Activated CD4-positive, alpha-beta T cell treated with anti-CD3 and anti-CD28 coated beads, Interleukin-2, Interleukin-4, amounts not matched to agents 100 ng/mL and 50 ng/mL, durations not matched to agents 16 hours and 8 hours (primary cell): ENCODE data around the gene ZNF219.

ENCODE experiments used
- DNase-seq: peaks from one replicate; pipeline ENCODE4 v3.0.0-alpha.2; 2020; ENCODE audit warnings: low spot score

The ZNF219 gene

DNA sequence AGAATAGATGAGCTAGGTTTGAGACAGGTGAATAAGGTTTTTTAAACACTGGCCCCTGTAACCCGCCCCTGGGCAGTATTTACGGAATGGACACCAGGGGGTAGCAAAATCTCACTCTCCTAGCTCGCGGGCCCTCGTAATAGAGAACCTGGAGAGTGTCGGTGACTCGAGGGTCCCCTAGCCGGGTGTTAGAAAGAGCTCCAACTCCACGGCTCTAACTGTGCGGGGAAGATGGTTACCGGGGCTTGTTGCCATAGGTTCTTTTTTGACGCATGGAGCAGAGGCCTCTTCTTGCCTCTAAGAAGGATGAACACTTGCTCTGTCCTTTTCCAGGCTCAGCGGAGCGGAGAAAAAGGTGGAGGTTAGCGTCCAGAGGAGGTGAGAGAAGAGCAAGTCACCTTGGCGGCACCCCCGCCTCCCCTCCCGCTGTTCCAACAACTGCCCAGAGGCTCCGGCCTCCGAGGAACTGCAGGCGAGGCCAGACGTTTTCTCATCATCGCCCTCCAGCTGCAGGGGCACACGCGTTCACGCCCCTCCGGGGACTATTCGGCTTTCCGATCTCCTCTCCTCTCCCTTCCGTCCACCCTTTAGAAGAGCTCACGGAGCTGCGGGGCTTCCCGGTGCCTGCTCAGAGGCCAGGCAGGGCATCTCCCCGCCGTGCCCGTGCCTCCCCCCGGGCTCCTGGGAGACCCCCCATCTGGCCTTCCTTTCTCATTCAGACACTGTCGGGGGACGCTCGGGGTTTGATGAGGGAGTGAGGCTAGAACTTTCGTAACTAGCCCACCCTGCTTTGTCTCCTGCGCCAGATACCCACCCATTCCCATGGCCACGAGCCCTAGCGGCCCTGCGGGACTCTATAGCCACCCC lies 29.7 kb downstream of the ZNF219 start:
- DNase-seq: peak; percentile 28

DNA sequence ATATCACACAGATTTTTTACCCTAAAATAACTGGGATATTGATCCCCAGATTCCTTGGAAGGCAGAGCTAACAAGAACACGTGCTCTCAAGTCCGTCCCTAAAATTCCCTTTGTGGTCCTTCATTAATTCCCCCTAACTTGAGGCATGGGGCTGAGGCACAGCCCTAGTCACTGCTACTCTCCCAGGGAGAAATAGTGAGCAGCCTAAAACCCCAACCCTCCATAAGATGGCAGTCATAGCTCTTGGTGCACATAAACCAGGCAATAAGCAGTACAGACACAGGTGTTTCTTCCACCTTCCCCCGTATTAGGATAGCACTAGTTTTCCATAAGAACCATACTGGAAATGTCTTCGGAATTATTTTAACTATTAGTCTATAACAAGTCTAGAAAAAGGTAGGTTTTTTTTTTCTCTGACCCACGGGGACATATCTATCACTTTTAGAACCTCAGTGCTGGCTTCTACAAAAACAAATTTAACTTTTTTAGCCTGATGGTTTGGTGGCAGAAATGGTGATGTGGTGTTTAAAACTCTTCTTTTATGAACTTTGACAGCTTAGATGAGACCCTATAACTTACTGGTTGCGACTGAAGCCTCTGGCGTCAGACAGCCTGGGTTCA lies 31.5 kb downstream of the ZNF219 start:
- no peak for DNase-seq

DNA sequence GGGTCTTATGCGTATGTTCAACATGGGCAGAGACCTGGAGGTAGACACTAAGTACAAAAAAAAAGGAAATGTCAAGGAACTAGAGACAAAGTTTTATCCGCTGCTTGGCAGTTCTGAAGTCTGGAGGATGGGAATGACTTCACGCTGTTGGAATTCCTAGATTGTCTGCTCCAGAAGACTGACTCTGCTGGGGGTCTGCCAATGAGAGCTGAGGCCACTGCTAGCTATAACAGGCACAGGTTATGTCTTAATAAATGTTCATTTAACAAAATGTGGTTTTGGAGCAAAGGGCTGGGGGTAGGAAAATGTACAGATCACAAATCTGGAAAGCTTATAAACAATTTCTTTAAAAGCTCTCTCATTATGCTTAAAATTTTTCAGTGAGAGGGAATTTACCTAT lies 35.0 kb downstream of the ZNF219 start:
- no peak for DNase-seq

DNA sequence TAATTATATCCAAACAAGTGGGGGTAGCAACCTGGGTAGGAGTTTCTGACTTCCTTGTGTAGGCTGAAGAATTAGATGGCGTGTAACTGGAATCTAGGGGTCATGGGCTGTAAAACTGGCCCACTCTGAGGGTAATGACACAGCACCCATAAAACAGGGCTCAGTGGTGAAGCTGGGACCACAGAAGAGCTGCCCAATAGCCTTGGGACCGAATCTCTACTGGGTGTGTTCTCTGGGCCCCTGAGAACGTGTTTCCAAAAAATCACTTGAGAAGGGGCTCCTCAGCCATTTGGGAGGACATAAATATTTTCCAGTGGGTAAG lies 37.1 kb downstream of the ZNF219 start:
- DNase-seq: no peak

DNA sequence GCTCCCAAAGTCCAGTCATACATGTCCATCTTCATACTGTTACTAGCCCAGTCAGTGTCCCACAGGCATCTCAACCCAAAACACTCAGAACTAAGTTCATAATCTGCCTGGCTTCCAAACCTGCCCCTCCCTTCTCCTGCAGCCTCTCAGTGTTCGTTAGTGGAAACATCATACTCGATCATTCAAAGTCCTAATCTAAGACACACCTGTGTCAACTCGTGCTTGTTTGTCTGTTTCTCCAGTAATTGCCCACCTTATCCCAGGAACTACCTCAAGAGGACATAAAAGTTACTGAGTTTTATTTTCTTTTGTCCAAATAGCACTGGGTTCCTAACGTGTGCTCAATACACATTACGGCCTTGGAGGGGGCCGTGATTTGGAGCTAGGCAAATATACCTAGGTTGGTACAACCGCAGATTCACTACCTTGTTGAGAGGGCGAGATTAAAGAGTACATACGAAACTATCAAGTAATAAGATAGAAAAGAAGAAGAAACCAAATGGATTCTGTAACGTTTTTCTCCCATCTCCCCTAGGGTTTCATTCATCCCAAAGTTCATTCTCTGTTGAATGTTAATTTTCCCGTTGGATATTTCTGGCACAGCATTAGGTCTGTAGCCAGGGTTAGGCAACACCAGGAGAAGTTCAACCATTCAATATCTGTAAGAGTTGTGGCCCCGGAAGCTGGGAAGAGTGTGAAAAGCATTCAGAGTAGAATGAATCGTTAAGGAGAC lies 37.7 kb downstream of the ZNF219 start:
- DNase-seq: no peak

DNA sequence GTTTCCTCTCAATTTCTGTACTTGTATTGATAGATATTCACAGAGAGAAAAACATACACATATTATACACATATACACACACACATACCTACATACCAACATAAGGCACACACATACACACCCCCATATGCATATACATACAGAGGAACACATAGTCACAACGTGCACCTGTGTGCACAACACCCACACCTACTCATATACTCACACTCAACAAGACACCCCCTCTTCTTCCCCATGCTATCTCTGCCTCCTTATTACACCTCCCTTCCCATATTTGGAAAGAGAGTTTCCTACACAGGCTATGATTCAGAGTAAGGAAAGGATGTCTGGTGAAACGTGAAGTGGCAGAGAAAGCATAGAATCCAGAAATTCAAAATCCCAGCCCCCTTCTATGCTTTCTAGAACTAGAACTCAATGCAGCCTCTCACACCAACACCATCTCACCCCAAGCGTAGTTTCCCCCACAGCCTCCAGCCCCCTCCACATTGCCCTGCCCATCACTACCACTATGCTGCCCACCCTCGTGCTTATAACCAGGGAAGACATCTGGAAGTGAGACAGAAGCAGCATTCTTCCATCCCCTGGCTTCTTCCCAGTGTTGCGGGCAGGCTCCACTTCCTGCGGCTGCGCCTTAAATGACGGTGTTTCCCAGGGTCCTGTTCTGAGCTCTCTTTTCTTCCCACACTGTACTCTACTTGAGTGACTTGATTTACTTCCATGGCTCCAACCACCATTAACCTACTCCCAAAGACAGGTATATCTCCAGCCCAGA lies 38.4 kb downstream of the ZNF219 start:
- no peak for DNase-seq

DNA sequence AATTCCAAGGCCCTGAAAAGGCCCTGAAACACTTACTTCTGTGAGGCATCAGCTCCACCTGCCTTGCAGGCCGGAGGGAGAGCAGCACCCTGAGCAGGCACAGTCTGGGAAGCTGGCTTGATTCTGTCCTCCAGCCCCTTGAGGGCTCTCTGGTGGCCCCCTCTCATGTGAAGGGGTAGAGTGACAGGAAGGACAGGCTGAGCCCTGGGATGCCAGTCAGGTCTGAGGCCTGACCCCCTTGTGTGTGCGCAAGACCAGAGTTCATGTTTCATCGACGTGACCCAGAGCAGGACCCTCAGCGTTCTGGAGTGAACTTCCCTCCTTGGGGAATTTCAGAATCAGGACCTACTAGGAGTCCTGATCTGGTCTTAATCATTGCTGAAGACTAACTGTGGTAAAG lies 39.6 kb downstream of the ZNF219 start:
- DNase-seq: no peak

DNA sequence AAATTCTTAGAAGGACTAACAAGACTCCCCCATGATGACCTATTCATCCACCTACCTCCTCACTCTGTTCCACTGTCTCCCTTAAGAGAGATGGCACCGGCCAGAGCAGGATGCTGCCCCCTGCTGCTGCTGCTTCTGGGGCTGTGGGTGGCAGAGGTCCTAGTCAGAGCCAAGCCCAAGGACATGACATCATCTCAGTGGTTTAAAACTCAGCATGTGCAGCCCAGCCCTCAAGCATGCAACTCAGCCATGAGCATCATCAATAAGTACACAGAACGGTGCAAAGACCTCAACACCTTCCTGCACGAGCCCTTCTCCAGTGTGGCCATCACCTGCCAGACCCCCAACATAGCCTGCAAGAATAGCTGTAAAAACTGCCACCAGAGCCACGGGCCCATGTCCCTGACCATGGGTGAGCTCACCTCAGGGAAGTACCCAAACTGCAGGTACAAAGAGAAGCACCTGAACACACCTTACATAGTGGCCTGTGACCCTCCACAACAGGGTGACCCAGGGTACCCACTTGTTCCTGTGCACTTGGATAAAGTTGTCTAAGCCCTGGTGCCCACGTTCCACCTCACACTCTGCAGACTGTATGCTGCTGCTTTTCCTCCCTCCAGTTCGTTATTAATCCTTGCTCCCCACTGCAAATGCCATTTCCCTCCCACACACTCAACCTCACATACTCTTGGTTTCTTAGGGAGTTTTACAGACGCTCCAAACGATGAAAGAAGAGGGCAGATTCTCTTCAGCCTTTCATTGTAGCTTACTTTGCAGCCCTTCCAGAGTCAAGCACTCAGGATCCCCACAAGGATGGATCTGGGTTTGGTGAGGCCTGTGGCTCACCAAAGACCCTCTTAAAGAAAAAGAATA lies 40.4 kb downstream of the ZNF219 start, which contains the start of gene RNASE8:
Gene RNASE8 (plus strand): TSS at position 20 of the 873 bp plus-strand sequence. CDS start 71 bp downstream, at position 91.
- peak; percentile 13 for DNase-seq

DNA sequence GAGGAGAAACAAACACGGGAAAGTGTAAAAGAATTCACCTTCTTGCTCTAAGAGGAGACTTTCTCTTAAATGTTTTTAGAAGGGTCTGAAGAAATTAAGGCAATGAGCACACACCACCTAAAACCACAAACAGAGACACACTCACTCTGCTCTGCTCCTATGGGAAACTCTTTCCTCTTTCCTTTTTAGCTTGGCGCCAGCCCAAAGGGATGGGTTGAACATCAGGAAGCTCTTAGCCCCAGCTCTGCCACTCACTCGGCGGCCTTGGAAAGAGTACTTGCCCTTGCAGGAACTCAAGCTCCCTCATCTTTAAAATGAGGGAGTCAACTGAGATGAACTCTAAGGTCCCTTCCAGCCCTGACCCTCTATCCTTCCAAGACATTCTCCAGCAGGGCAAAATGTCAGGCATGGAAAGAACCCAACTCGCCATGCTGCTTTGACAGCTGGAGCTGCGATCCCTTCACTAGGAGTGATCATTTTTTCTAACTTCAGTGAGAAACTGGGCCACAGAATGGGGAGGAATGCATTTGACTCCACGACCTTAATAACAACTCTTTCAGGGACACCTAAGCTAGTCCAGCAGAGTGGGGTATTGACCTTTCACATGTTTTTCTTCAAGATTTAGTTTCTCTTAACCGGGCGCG lies 41.8 kb downstream of the ZNF219 start:
- no peak for DNase-seq

DNA sequence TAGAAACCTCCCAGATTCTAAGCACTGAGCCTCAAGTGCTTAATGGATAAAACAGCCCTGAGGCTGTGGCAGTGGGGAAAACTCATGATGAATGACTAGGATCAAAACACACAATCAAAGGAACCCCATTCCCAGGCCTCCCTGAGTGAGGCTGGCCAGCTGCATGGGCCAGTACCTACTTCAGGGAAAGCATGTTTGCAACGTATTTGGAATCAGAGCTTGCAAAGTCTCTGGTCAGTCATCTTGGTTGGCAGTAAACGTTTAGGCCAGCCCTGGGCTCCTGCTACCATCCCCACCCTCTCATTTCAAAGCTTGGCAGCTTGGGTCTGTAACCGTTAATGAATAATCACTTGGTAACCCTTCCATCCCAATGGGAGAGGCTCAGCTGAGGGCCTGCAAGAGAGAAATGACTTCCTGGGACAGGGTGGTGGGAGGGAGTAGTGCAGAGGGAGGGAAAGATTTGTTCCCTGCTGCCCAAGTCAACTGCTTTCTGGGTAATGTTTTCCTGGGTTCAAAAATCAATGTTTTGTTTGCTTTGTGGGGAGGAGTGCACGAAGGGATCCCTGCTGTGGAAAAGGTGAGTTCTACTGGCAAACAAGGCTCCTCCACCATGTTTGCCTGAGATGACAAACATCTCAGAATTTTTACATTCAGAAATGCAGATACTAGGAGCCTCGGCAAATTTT lies 42.9 kb downstream of the ZNF219 start:
- no peak for DNase-seq

DNA sequence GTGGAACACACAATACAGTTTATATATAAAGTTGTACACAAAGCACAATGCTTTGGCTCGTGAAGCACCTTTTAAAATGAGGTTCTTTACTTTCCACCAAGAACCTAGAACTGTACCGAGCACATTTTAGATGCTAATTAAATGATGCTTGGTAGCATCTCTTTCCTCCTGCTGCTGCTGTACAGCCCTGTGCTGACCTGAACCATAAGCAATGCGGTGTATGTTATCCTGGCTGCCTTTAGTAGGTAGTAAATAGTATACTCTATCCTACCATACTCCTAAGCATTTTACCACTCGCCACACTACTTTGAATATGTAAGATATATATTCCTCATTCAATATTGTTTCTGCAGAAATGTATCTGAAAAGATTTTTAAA lies 43.7 kb downstream of the ZNF219 start:
- DNase-seq: no peak

DNA sequence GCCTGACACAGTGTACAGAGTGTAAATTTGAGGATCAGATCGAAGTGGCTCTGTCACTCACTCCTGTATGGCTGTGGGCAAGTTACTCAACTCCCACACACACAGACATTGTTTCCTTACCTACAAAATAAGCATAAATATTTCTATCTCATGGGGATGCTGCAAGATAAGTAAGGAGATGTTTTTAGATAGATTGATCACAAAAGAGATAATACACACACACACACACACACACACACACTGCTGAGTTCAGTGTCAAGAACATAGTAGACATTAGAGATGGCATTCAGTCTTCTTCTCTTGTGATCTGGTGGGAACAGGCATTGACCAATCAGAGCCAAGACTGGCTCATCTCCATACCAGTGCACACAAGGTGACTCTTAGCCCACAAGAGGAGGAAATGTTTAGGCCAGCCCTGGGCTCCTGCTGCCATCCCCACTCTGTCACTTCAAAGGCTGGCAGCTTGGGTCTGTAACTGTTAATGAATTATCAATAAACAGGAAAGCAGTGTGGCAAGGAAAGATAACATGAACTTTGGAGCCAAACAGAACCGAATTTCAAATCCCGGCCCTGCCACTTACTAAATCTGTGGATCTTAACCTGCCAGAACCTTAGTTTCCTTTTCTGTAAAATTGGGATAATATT lies 44.2 kb downstream of the ZNF219 start:
- peak; percentile 13 for DNase-seq

DNA sequence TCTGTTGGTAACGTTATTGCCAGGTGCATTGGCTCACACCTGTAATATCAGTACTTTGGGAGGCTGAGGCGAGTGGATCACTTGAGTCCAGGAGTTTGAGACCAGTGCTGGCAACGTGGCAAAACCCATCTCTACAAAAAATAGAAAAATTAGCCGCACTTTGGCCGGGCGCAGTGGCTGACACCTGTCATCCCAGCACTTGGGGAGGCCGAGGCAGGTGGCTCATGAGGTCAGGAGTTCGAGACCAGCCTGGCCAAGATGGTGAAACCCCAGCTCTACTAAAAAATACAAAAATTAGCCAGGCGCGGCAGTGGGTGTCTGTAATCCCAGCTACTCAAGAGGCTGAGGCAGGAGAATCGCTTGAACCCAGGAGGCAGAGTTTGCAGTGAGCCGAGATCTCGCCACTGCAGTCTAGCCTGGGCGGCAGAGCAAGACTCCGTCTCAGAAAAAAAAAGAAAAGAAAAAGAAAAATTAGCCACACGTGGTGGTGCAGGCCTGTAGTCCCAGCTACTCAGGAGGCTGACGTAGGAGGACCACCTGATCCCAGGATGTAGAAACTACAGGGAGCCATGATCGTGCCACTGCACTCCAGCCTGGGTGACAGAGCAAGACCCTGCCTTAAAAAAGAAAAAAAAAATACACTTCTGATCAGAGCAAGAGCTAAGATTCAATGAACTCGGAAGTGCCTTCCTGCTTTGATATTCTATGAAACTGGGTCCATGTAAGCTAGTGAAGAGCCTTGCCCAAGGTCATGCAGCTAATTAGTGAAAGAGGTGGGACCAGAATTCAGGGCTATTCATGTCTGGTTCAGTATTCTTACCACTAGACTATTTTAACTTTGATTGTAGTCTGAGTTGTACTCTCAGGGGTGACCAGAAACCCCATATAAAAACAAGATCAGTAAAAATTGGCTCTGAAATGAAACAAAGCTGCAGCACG lies 45.0 kb downstream of the ZNF219 start:
- no peak for DNase-seq

DNA sequence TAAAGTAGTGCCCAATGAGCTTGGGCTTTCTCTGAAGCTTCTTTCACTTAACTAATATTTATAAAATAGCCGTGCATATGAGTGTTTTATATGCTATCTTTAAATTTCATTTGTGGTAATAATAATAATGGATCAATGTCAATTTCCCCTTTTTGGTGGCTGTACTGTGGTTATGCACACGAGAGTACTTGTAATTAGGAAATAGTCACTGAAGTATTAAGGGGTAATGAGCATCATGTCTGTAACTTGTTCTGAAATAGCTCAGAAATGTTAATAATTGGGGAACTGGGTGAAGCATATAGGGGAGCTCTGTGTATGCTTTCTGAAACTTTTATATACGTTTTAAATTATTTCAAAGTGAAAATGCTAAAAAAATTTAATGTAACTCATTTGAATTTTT lies 47.9 kb downstream of the ZNF219 start:
- DNase-seq: no peak

DNA sequence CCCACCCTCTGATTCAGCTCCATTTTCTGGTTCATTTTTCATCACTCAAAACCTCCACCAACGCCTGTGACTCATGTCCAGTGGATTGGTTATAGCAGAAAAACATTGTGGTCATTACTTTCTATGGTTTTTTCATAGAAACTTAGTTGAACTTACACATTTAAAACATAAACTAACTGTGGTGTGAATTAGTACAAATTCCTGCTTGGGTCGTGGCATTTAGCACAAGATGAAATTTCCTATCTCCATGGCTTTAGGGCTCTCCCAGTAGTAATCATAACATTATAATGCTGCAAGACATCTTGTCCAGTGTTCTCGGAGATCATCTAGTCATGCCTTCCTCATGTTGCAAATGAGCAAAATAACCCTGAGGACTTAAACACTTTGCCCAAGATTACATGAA lies 49.2 kb downstream of the ZNF219 start:
- DNase-seq: no peak

DNA sequence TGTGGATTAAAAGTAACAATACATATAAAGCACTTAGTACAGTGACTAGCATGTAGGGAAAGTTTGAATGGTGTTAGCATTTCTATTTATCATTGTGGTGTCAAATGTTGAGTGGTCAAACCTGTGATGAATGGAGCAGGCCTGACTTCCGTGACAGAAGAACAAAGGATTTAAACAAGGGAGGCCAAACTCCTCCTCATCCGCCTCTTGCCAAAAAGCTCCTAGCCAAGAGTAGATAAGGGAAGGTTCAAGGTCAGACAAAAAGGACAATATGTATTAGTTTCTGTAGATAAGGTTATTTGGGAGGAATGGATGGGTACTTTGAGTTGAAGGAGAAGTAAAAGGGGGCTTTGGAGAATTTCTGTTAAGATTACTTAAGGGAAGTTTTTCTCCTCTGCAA lies 49.8 kb downstream of the ZNF219 start:
- no peak for DNase-seq

DNA sequence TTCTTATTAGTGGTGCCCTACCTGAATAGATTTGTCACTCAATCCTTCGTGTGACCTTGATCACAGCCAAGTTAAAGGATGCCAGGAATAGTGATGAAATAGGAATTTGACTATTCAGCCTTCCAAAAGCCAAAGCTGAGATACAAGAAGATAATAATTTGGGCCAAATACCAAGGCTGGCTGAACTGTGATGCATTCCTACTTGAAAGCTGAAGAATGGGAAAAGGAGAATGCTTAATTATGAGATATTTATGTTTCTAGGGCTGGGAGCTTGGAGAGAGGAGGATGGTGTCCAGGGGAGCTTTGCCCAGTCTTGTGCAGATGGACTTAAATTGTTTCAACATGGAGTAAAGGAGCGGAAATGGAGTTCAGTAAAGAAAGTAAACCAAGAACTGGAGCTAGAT lies 51.1 kb downstream of the ZNF219 start:
- no peak for DNase-seq

DNA sequence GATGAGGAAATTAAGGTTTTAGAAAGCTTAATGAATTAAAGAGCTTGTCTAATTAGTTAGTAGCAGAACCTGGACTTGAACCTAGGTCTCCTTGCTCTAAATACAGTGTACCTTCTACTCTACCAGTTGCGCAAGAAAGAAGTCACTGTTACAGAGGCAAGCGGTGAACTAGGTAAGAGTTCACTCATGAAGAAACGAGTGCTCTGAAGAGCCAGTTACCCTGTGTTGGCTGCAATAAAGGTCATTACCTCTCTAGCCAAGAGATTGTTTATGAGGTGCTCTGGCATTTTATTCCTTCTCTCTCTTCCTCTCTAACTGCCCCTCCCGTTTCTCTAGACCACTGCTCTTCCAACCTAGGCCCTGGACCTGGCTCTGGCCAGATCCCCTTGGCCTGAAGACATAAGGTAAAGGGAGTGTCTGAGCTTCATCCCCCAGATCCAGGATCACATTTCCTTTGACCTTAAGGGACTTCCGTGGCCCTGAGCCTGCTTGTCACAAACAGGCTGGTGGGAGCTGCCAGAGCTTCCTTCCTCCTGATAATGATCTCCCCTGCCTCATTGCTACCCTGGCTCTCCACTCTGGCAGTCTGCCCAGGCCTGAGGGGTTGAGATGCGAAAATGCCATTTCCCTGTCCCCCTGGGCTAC lies 54.4 kb downstream of the ZNF219 start:
- no peak for DNase-seq
